Measurements from ENCODE around the gene NUP133.

- TF ChIP-seq CTCF (IDR thresholded peaks at IDR 0.05) = no peak
- no peak for TF ChIP-seq JUN (IDR thresholded peaks at IDR 0.05)
- no peak for TF ChIP-seq E2F6 (IDR thresholded peaks at IDR 0.05; ENCODE audit: borderline replicate concordance, low read depth)
- no peak for TF ChIP-seq RAD21 (conservative IDR thresholded peaks at IDR 0.05 in 1 of 2, IDR thresholded peaks at IDR 0.05 in 1 of 2)
Observed at GRCh38 chr1:229437443-229437842, 70.7 kb downstream of the NUP133 start.
